Upper lobe of left lung (tissue), 4 donors: ENCODE data around the gene CDK12.

Experiments
- CTCF ChIP-seq, 6 experiments: fragments of 450-650 bp in 4 of 6; fragments of 200-600 bp in 2 of 6; sonication (generic) in 2 of 6; IDR thresholded peaks; one replicate each; pipeline ENCODE4 v1.5.1; 2016 to 2019; ENCODE audit warnings: antibody characterized with exemption in 6 of 6
- POLR2A ChIP-seq, 4 donors: fragments of 450-650 bp; IDR thresholded peaks; one replicate each; pipeline ENCODE4 v1.5.1; 2016 to 2017; ENCODE audit warnings: antibody characterized with exemption in 4 of 4, mild to moderate bottlenecking in 2 of 4
- POLR2AphosphoS5 ChIP-seq, 2 donors: sonication (generic); formaldehyde crosslinking; IDR thresholded peaks; one replicate each; pipeline ENCODE4 v1.5.1; 2017; ENCODE audit warnings: antibody characterized with exemption in 2 of 2

- no peak for TF ChIP-seq POLR2A (IDR thresholded peaks at IDR 0.05)
- TF ChIP-seq CTCF (IDR thresholded peaks at IDR 0.05) = no peak
- no peak for TF ChIP-seq POLR2AphosphoS5 (IDR thresholded peaks at IDR 0.05)
These were observed 52.6 kb downstream of the CDK12 start for GRCh38 chr17:39513915-39514314.
